Measurements from ENCODE around the gene BACH2.

BACH2 gene

GRCh38 chr6:90315354-90315950 lies 18.8 kb upstream of the BACH2 start:
- TF ChIP-seq CTCF (IDR thresholded peaks at IDR 0.05; ENCODE audit: low read depth, low read length): no peak

DNA sequence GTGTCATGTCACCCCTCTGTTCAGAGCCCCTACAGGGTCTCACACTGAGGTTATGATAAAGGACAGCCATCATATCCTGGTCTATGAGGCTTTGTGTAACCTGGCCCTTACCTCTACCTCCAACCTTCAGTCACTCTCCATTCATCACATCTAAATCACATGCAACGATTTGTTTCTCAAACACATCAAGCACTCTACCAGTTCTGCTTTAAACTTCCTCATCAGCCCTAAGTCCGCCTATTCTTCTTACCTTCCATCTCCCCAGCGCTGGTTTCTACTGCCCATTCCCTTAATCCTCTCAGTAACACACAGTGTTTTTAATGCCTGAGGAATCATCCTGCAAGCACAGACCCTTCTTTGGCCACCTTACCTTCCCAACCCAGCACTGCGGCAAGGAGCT lies 17.9 kb upstream of the BACH2 start:
- H3K4me3 ChIP-seq (ENCODE audit: low read depth, low read length): no peak overlapping the region
- TF ChIP-seq CTCF (IDR thresholded peaks at IDR 0.05; ENCODE audit: low read depth, low read length): no peak

More at GRCh38 chr6:90315354-90315950, 18.8 kb upstream of the BACH2 start:
- no peak overlapping the region for H3K4me3 ChIP-seq (ENCODE audit: low read depth, low read length)

- H3K4me3 ChIP-seq (ENCODE audit: low read depth, low read length): no peak overlapping the region
- no peak for TF ChIP-seq CTCF (IDR thresholded peaks at IDR 0.05; ENCODE audit: low read depth, low read length)
Measured at GRCh38 chr6:90311569-90311968, 14.9 kb upstream of the BACH2 start.

GRCh38 chr6:90305800-90306448 lies 9.3 kb upstream of the BACH2 start:
- TF ChIP-seq CTCF (IDR thresholded peaks at IDR 0.05; ENCODE audit: low read depth, low read length): no peak
- no peak overlapping the region for H3K4me3 ChIP-seq (ENCODE audit: low read depth, low read length)

- no peak overlapping the region for H3K4me3 ChIP-seq (ENCODE audit: low read depth, low read length)
Measured at GRCh38 chr6:90304308-90304707, 7.7 kb upstream of the BACH2 start.

GRCh38 chr6:90303039-90303438 lies 6.4 kb upstream of the BACH2 start:
- H3K4me3 ChIP-seq (ENCODE audit: low read depth, low read length): no peak overlapping the region

More at GRCh38 chr6:90304308-90304707, 7.7 kb upstream of the BACH2 start:
- TF ChIP-seq CTCF (IDR thresholded peaks at IDR 0.05; ENCODE audit: low read depth, low read length): no peak

More at GRCh38 chr6:90303039-90303438, 6.4 kb upstream of the BACH2 start:
- TF ChIP-seq CTCF (IDR thresholded peaks at IDR 0.05; ENCODE audit: low read depth, low read length): no peak
